T-cell (primary cell): ENCODE data around the gene LRRC57. TPM values are rescaled to one million over a fixed set of nuclear protein-coding genes. Genes with fewer than 3 reads are reported as not detected.

Experiments used
- ATAC-seq, 4 experiments: fragments of 200-7000 bp in 3 of 4; fragments of 150-1000 bp in 1 of 4; cut with Tn5 transposase; replicated peaks in 1 of 4; 1 replicate in 3 of 4; 2 replicates in 1 of 4; pipeline ENCODE4 v1.10.0; 2021; ENCODE audit warnings: moderate library complexity in 3 of 4, mild to moderate bottlenecking in 2 of 4, moderate number of reproducible peaks in 1 of 4
- CTCF ChIA-PET, 2 donors: fragments of 300-600 bp; sonication (Branson Sonifier 250); formaldehyde crosslinking; loops; one replicate each; lab custom pipeline; 2022; ENCODE audit warnings: antibody characterized with exemption in 2 of 2; lab: Charles Lee
- POLR2A ChIA-PET, 2 donors: fragments of 300-600 bp; sonication (Branson Sonifier 250); formaldehyde crosslinking; loops; one replicate each; lab custom pipeline; 2022; ENCODE audit warnings: antibody characterized with exemption in 2 of 2; lab: Charles Lee
- DNase-seq, 35 experiments: peaks; one replicate each; pipeline versions ENCODE4 v3.0.0 to v3.0.0-alpha.2; 2013 to 2023
- H3K27ac ChIP-seq: one replicate; pipeline ENCODE4 v1.5.1; 2013; ENCODE audit warnings: low read length
- H3K27me3 ChIP-seq, 2 experiments: replicated peaks in 1 of 2; 1 replicate in 1 of 2; 2 replicates in 1 of 2; pipeline versions ENCODE4 v1.6.1 to v1.7.0; 2013; ENCODE audit warnings: low read length in 1 of 2, mixed read lengths in 1 of 2; ENCODE audit not compliant: control insufficient read depth in 2 of 2, insufficient read depth in 2 of 2; ENCODE audit errors: extremely low read depth in 1 of 2
- H3K36me3 ChIP-seq, 2 donors: 1 replicate in 1 of 2; 2 replicates in 1 of 2; pipeline versions ENCODE4 v1.6.1 to v1.7.0; 2013; ENCODE audit warnings: low read length in 1 of 2; ENCODE audit not compliant: control insufficient read depth in 2 of 2, insufficient read depth in 1 of 2; ENCODE audit errors: extremely low read depth in 1 of 2
- H3K4me1 ChIP-seq, 2 experiments: 1 replicate in 1 of 2; 2 replicates in 1 of 2; pipeline versions ENCODE4 v1.6.1 to v1.7.0; 2013; ENCODE audit warnings: low read length in 2 of 2, mixed read lengths in 1 of 2; ENCODE audit not compliant: insufficient read depth in 2 of 2, control insufficient read depth in 1 of 2; ENCODE audit errors: extremely low read depth in 1 of 2
- H3K4me3 ChIP-seq, 2 donors: 1 replicate in 1 of 2; 2 replicates in 1 of 2; pipeline versions ENCODE4 v1.5.1 to v1.7.0; 2013; ENCODE audit warnings: mild to moderate bottlenecking in 2 of 2, low read length in 1 of 2, moderate library complexity in 1 of 2; ENCODE audit not compliant: control insufficient read depth in 1 of 2; ENCODE audit errors: extremely low read depth in 1 of 2
- H3K9me3 ChIP-seq: 2 replicates; pipeline ENCODE4 v1.7.0; 2013
- H3K27ac Mint-ChIP-seq, 2 donors: one replicate each; pipeline ENCODE4 v1.8.0; 2020 to 2021; ENCODE audit warnings: mild to moderate bottlenecking in 2 of 2, mixed read lengths in 2 of 2
- H3K27me3 Mint-ChIP-seq, 2 donors: one replicate each; pipeline ENCODE4 v1.8.0; 2021 to 2022; ENCODE audit warnings: mixed read lengths in 2 of 2
- H3K36me3 Mint-ChIP-seq: one replicate; pipeline ENCODE4 v1.8.0; 2021; ENCODE audit warnings: mixed read lengths
- H3K4me1 Mint-ChIP-seq, 3 donors: one replicate each; pipeline ENCODE4 v1.8.0; 2020 to 2022; ENCODE audit warnings: mixed read lengths in 3 of 3, mild to moderate bottlenecking in 1 of 3
- H3K4me3 Mint-ChIP-seq, 3 donors: one replicate each; pipeline ENCODE4 v1.8.0; 2020 to 2022; ENCODE audit warnings: mild to moderate bottlenecking in 3 of 3, mixed read lengths in 3 of 3, moderate library complexity in 3 of 3
- H3K9me3 Mint-ChIP-seq, 3 donors: one replicate each; pipeline ENCODE4 v1.8.0; 2020 to 2022; ENCODE audit warnings: mixed read lengths in 3 of 3
- WGBS: methylation state at CpG from one replicate; pipeline ENCODE4 v1.1.5; 2013; ENCODE audit warnings: missing lambda C conversion rate; ENCODE audit not compliant: insufficient coverage; 5-methylcytosine and 5-hydroxymethylcytosine counted together
- total RNA-seq, 35 experiments: library from RNA in 6 of 35; stranded (reverse) in 6 of 35; fragments of 120-200 nt in 1 of 35; gene quantifications; one replicate each; pipeline versions ENCODE4 v1.2.1 to v1.2.4 and lab custom pipeline; 2013 to 2026

Gene LRRC57
- total RNA-seq, 5 donors from 2014 or later (not counting 1 experiment from before 2014, with no cell fraction given), result 13.4 to 24.6 (median 18.4) TPM

GRCh38 chr15:42591238-42591934 is 42.8 kb upstream of the LRRC57 start:
- DNase-seq (peak in 1 of 35 experiments; percentile 12), ATAC-seq (no peak)
- H3K27me3 Mint-ChIP-seq, result no peaks in the 10 kb centered on the region
- no peaks in the 10 kb centered on the region for H3K9me3 ChIP-seq
- ChIA-PET POLR2A (interaction anchor here (0.5 to 0.7 kb wide), 2 partner anchors 28 to 828 kb away, joined by 4 to 5 read pairs; no protein-coding TSS in a partner anchor), CTCF (interaction anchor here in 1 of 2 donors (0.6 to 0.7 kb wide), 2 partner anchors 19 to 25 kb away, joined by 3 to 4 read pairs; no protein-coding TSS in a partner anchor)
- H3K4me3 Mint-ChIP-seq, result no peak overlapping the region
- no peak overlapping the region for H3K27ac ChIP-seq
- H3K4me1 ChIP-seq, result no peaks in the 10 kb centered on the region
- H3K27ac Mint-ChIP-seq, result no peak overlapping the region
- H3K4me3 ChIP-seq, result no peak overlapping the region
- no peaks in the 10 kb centered on the region for H3K36me3 ChIP-seq
- H3K36me3 Mint-ChIP-seq, result no peaks in the 10 kb centered on the region
- 86% methylated on average over 5 of the region's 10 CpGs for WGBS
- H3K27me3 ChIP-seq, result no peaks in the 10 kb centered on the region
- H3K9me3 Mint-ChIP-seq, result no peaks in the 10 kb centered on the region
- no peaks in the 10 kb centered on the region for H3K4me1 Mint-ChIP-seq

GRCh38 chr15:42590619-42591237 is 42.1 kb upstream of the LRRC57 start:
- POLR2A ChIA-PET, result no interaction called here
- WGBS, result 100% methylated on average over 4 of the region's 5 CpGs

GRCh38 chr15:42584031-42584765 is 35.6 kb upstream of the LRRC57 start:
- no peaks in the 10 kb centered on the region for H3K9me3 ChIP-seq
- CTCF ChIA-PET, result interaction anchor here (0.5 to 0.6 kb wide), 2 partner anchors 35 to 1995 kb away, joined by 3 to 8 read pairs; no protein-coding TSS in a partner anchor
- POLR2A ChIA-PET, result interaction anchor here in 1 of 2 donors (0.6 kb wide), 1 partner anchor 56 kb away, joined by 5 read pairs; no protein-coding TSS in a partner anchor
- H3K36me3 ChIP-seq, result no peaks in the 10 kb centered on the region
- H3K4me3 Mint-ChIP-seq, result no peak overlapping the region
- no peak for DNase-seq
- no peak overlapping the region for H3K27ac Mint-ChIP-seq
- ATAC-seq, result no peak
- no peaks in the 10 kb centered on the region for H3K36me3 Mint-ChIP-seq
- H3K9me3 Mint-ChIP-seq, result no peaks in the 10 kb centered on the region
- peaks cover 22 to 26% (median 23%) of the 10 kb centered on the region in 3 donors for H3K4me1 Mint-ChIP-seq
- H3K27me3 Mint-ChIP-seq, result peaks cover 0 to 4% of the 10 kb centered on the region in 2 donors
- H3K4me3 ChIP-seq, result no peak overlapping the region
- H3K27ac ChIP-seq, result no peak overlapping the region
- H3K27me3 ChIP-seq, result no peaks in the 10 kb centered on the region
- WGBS, result no CpG with 5 or more reads among the region's 4 CpGs
- peaks cover 7 to 21% of the 10 kb centered on the region in 2 experiments for H3K4me1 ChIP-seq

More at GRCh38 chr15:42590619-42591237, 42.1 kb upstream of the LRRC57 start:
- no peaks in the 10 kb centered on the region for H3K36me3 Mint-ChIP-seq
- DNase-seq, result no peak
- no peaks in the 10 kb centered on the region for H3K27me3 Mint-ChIP-seq
- no peaks in the 10 kb centered on the region for H3K4me1 Mint-ChIP-seq
- no peaks in the 10 kb centered on the region for H3K9me3 Mint-ChIP-seq
- H3K4me3 Mint-ChIP-seq, result no peak overlapping the region
- H3K4me3 ChIP-seq, result no peak overlapping the region
- no peaks in the 10 kb centered on the region for H3K36me3 ChIP-seq
- CTCF ChIA-PET, result no interaction called here
- H3K27ac ChIP-seq, result no peak overlapping the region
- no peak for ATAC-seq
- no peaks in the 10 kb centered on the region for H3K9me3 ChIP-seq
- H3K27ac Mint-ChIP-seq, result no peak overlapping the region
- H3K27me3 ChIP-seq, result no peaks in the 10 kb centered on the region
- H3K4me1 ChIP-seq, result no peaks in the 10 kb centered on the region

GRCh38 chr15:42582569-42583375 is 34.2 kb upstream of the LRRC57 start:
- Histone ChIP-seq H3K9me3 (no peaks in the 10 kb centered on the region), H3K27me3 (peaks cover 0 to 2% of the 10 kb centered on the region in 2 experiments), H3K27ac (peak overlapping the region; percentile 72), H3K36me3 (no peaks in the 10 kb centered on the region), H3K4me3 (no peak overlapping the region), H3K4me1 (peaks cover 7 to 21% of the 10 kb centered on the region in 2 experiments)
- H3K4me3 Mint-ChIP-seq, result no peak overlapping the region
- peaks cover 7 to 8% of the 10 kb centered on the region in 2 donors for H3K27me3 Mint-ChIP-seq
- H3K4me1 Mint-ChIP-seq, result peaks cover 22 to 26% (median 23%) of the 10 kb centered on the region in 3 donors
- ChIA-PET CTCF (interaction anchor here (0.6 to 1.3 kb wide), 2 partner anchors 9 to 23 kb away, joined by 3 to 5 read pairs; no protein-coding TSS in a partner anchor), POLR2A (no interaction called here)
- DNase-seq (no peak), ATAC-seq (no peak)
- 100% methylated on average over 4 of the region's 8 CpGs for WGBS
- H3K36me3 Mint-ChIP-seq, result no peaks in the 10 kb centered on the region
- H3K27ac Mint-ChIP-seq, result peak overlapping the region in 1 of 2 donors; percentile 99
- H3K9me3 Mint-ChIP-seq, result no peaks in the 10 kb centered on the region

GRCh38 chr15:42581272-42581730 is 32.7 kb upstream of the LRRC57 start:
- CTCF ChIA-PET, result interaction anchor here (0.6 to 1.6 kb wide), 8 partner anchors 13 to 1121 kb away, joined by 3 to 5 read pairs (median 4); no protein-coding TSS in a partner anchor
- Mint-ChIP-seq H3K36me3 (no peaks in the 10 kb centered on the region), H3K4me3 (peak overlapping the region; percentile 80 to 94 (median 93)), H3K27ac (peak overlapping the region; percentile 97 to 99), H3K4me1 (peaks cover 29 to 34% (median 30%) of the 10 kb centered on the region in 3 donors), H3K27me3 (peaks cover 12 to 13% of the 10 kb centered on the region in 2 donors), H3K9me3 (no peaks in the 10 kb centered on the region)
- 0% methylated on average over 30 of the region's 37 CpGs for WGBS
- Histone ChIP-seq H3K9me3 (no peaks in the 10 kb centered on the region), H3K4me3 (peak overlapping the region; percentile 53 to 72), H3K27me3 (peaks cover 0 to 2% of the 10 kb centered on the region in 2 experiments), H3K36me3 (no peaks in the 10 kb centered on the region), H3K27ac (peak overlapping the region; percentile 72), H3K4me1 (peaks cover 7 to 23% of the 10 kb centered on the region in 2 experiments)
- POLR2A ChIA-PET, result interaction anchor here in 1 of 2 donors (0.5 to 0.6 kb wide), 3 partner anchors 21 to 140 kb away, joined by 3 to 6 read pairs (median 3); no protein-coding TSS in a partner anchor
- peak; percentile 62 to 87 (median 76) for DNase-seq
- ATAC-seq, result peak; percentile 99 to 100 (median 100)
